Measurements from ENCODE around the gene CASK.

- TF ChIP-seq CTCF (IDR thresholded peaks at IDR 0.05; ENCODE audit: low read depth, low read length): no peak
- no peak for TF ChIP-seq POLR2A (IDR thresholded peaks at IDR 0.05; ENCODE audit: extremely low read depth, insufficient read length)
- no peak for TF ChIP-seq MYC (IDR thresholded peaks at IDR 0.05; ENCODE audit: low read depth, low read length)
Measured at GRCh38 chrX:41723826-41724225, 199.5 kb downstream of the CASK start, which contains the start of gene GPR82.
